ENCODE measurements around the gene SGPL1.
A peak's percentile ranks its signal among the peaks of the same experiment; 100 is the strongest.

The SGPL1 gene

GRCh38 chr10:70886921-70887665 is 71.3 kb downstream of the SGPL1 start:
- no peak for DNase-seq

GRCh38 chr10:70887804-70888800 is 72.4 kb downstream of the SGPL1 start, which contains the start of gene PCBD1:
TSS of gene PCBD1 (minus strand) at chr10:70888565. CDS start at chr10:70888533, 32 bp downstream.
- DNase-seq = peak; percentile 65

DNA sequence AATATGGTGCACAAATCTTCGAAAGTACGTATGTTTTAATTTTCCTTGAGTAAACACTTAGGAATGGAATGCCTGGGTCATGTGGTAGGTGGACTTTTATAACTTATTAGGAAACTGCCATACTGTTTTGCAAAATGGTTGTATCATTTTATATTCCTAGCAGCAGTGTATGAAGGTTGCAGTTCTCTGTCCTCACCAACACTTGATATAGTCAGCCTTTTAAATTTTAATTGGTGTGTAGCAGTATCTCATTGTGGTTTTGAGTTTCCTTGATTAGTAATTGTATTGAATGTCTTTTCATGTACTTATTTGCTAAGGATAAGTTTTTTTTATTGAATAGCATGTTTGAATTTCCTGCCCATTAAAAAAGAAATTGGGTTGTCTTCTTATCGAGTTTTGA is 73.5 kb downstream of the SGPL1 start:
- DNase-seq = no peak

DNA sequence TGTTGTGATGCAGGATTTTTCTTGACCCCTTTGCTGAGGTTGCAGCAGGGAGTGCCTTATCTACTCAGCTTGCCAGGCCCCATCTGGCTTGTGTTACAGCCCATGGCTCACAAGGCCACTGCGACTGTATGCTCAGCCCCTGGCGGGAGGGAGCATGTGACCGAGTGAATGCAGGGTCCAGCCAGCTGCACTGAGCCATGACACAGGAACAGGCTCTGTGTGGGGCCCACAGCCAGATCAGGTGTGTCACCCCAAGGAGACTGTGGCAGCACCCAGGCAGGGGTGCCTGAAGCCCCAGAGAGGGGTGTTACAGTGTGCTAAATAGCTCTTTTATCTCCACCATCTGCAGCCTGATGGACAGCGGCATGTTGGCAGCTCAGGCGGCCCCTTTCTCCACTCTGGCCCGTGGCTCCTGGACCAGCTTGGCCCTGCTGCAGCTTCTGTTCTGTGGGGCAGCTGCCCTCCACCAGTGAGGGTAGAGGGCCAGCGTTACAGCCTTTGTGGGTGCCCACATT is 75.2 kb downstream of the SGPL1 start:
- no peak for DNase-seq

GRCh38 chr10:70891627-70892026 is 75.9 kb downstream of the SGPL1 start:
- DNase-seq = peak; percentile 57

DNA sequence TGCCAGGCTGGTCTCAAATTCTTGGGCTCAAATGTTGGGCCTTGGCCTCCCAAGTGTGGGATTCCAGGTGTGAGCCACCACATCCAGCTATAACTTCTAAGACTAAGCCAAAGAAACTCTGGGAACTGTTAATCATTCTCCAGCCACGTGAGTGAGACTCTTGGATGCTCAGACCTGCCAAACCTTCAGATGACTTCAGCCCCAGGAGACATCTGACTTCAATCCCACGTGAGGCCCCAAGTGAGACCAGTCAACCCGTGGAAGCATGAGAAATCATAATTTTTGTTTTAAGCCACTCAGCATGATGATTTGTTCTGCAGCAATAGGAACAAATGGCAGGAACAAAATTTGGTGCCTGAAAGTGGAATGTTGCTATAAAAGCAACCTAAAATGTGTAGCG is 76.9 kb downstream of the SGPL1 start:
- no peak for DNase-seq

DNA sequence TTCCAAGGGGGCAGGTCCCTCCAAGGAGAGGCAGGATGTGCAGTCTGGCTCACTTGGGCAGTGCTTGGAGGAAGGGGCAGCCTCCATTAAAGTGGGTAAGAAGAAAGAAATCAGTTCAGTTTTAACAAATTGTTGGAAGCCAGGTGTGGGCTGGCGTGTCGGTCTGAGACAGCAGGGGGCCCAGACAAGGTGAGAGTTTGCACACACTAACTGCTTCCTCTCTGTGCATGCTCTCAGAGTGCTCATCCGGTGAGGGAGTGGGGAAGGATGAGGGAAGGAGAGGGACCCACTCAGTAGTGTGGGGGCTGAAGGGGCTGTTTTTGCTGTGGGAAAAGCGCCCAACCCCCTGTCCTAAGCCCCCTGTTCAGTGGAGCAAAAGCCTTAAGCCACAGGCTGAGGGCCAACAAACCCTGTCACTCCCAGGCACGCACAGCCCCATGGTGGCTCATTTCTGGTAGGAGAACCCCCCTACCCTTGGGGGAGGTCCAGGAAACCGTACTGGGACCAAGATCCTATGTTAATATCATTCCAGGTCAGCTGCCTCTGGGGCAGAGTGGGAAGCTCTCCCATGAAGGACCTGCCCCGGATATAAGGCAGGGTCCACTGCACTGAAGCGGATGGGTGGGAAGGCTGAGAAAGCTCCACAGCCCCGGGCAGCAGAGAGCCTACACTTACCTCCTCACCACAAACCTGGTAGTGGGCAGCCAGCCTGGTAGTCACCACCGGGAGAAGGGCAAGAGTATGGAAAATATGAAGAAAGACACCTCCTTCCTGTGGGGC is 77.7 kb downstream of the SGPL1 start:
- DNase-seq = no peak

GRCh38 chr10:70894416-70894815 is 78.7 kb downstream of the SGPL1 start:
- DNase-seq = no peak

DNA sequence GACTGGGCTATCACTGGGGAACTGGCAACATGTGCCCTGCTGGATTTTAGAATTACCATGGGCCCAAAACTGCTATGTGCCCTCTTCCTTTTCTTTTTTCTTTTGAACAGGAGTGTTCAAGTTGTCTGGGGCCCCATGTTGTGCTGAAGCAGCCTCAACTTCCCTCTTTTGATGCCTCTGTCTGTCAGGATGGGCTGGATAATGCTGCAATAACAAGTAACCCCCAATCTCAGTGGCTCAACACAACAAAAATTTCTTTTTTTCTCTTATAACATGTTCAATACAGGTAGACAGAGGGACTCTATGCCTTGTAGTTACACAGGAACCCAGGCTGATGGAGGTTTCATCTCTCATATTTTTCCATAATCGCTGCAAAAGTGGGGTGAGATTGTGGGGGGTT is 80.8 kb downstream of the SGPL1 start:
- DNase-seq = no peak

GRCh38 chr10:70898687-70899086 is 82.9 kb downstream of the SGPL1 start:
- no peak for DNase-seq

DNA sequence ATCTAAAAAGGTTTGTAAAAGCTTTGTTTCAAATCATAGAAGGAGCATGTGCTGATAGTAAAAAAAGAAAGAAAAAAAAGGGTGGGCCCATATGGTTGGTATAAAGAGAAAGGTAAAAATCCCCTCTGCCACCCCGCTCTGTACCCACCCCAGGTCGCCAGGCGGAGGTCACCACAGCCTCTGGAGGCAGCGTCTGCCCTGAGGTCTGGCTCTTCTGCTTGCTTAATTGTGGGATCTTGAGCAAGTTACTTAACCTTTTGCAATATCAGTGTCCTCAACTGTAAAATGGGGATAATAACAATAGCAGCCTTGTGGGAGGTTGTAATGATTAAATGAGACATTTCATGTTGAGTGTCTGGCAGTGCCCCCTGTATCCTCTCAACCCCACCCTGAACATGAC is 83.3 kb downstream of the SGPL1 start:
- no peak for DNase-seq

DNA sequence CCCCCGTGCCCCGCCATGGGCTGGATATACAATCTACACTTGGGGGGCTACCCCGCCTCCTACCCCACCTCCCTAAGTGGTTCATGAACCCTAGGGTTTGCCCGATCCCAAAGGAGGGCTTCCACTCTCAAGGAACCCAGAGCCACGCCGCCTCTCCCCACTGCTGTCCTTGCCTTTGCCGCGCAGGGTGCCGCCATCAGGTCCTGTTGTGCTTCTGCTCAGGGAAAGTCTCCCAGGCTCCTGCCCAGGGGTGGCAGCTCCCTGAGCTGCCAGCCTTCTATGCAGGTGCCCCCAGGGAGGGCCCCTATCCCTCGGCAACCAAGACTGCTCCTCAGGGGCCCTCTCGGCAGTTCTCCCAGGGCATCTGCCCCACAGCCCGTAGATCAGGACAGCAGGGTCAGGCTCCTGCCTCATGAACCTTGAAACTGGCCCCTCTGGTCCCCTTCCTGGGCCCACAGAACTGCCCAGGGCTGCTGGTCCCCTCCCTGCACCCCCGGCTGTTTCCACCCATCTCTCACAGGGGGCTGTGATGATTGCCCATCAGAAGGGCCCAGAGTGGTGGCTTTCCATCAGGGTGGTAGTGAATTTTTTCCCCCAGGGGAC is 85.6 kb downstream of the SGPL1 start:
- DNase-seq = no peak

DNA sequence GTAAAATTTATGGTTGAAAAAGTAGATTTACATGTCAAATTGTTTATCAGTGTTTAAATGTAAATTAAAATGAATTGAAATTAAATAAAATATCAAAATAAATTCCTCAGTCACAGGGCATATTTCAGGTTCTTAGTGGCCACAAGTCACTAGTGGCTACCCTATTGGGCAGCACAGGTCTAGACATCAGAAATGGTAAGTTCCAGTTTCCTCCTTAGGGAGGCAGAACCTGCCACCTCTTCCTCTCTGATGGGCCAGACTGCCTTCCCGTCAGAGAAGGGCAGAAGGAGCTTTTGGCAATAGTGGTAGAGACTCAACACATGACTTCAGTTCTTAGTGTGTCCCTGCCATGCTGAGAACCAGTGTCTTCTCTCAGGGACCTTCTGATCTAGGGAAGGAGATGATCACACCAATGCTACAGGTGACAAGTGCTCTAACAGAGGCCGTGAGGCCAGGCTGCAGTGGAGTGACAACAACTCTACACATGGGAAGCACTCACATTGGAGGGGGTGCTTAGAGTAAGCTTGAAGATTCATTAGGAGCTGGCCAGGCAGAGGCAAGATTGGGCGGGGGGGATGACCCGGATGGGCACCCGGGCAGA is 87.0 kb downstream of the SGPL1 start:
- no peak for DNase-seq

DNA sequence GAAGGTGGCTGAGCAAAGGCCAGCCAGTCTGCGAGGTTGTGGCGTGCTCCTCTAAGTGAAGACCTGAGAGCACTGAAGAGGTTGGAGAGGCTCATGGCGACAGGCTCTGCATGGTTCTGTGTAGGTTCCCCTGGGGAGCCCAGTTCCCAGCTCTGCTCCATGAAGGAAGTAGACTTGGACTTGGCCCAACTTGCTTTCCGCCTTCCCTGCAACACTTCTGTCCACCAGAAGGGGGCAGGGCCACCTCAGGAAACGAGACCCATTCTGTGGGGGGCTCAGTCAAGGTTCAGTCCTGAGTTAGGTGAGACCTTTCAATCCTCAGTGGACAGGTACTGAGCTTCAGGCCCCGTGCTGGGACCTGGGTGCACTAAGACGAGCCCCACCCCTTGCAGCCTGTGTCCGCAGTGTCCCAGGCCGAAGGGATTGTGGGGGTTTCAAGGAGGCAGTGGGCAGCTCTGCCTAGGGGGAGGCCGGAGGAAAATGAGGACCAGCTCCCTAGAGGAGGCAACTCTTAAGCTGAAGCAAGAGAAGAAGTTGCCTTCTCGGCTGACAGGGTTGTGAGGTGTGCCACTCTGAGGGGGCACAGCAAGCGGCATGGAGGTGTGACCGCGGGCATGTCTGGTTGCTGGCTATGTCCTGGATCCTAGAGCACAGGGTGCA is 87.6 kb downstream of the SGPL1 start:
- DNase-seq = peak; percentile 44

GRCh38 chr10:70905071-70906021 is 89.6 kb downstream of the SGPL1 start:
- no peak for DNase-seq

DNA sequence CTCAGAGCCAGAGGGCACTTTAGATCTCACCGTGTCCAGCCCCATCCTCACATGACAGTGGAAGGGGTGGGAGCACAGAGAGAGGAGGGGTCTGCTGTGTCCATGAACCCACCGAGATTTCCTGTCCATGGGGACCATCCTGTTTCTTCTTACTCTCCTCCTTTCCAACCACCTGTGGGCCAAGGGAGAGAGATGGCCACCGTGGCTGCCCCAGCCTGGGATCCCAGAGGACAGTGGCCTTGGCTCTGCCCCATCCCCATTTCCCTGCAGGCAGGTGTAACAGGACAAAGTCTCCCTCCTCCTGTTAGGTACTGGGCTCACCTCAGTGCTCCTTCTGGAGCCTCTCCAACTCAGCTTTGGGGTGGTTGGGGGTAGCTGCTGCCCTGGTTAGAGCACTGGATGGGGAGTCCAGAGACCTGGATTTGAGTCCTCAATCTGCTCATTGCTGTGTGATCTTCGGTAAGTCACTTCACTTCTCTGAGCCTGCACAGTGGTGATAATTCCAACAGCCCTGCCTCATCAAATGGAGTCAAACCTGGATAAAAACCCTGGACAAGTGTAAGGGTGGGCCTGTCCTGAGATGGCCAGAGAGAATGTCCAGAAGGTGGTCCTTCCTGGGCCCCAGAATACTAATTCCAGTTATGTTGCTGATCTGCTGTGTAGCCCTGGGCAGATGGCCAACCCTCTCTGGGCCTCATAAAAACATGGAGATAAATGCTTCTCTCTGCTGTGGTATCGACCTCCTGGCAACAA is 90.5 kb downstream of the SGPL1 start:
- DNase-seq = no peak

DNA sequence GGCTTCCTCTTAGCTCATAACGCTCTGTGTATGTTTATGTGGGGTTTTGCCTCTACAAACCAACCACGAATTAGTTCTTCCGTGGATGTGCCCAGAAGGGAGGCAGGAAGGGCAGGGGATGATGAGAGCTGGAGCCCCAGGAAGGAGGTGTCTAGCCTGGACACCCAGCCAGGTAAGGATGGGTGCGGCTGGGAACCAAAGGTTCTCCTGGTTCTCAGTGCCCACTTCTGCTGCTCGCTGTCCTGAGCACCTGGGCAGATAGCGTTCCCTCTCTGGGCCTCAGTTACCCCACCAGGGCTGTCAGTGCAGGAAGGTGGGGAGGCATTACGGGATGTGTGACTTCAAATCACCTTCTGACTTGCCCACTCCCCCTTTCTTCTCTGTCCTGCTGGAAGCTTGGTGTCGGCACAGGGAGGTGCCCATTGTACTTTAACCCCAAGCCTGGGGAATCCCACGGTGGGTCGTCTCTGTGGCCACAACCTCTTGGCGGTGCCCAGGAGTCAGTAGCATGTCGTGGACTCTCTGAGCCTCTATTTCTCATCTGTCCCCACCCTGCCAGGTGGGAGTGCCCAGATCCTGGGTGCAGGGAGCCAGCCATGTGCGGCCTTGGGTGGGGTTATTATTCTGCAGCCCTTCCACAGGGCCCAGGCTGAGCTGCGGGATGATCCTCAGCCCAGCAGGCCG is 91.3 kb downstream of the SGPL1 start:
- DNase-seq = no peak

GRCh38 chr10:70907637-70908405 is 92.1 kb downstream of the SGPL1 start:
- no peak for DNase-seq
